Peyer's patch (tissue), 4 donors: ENCODE results near the gene SFXN1. TPM values are rescaled to one million over a fixed set of nuclear protein-coding genes. Genes with fewer than 3 reads are reported as not detected.

Experiments used
- DNase-seq, 3 donors: peaks; one replicate each; pipeline ENCODE4 v3.0.0-alpha.2; 2017 to 2019
- H3K27ac ChIP-seq, 4 donors: fragments of 200-600 bp; sonication (generic); one replicate each; pipeline ENCODE4 v1.5.1; 2016 to 2019
- H3K27me3 ChIP-seq, 2 donors: fragments of 200-600 bp; sonication (generic); one replicate each; pipeline ENCODE4 v1.5.1; 2019
- H3K36me3 ChIP-seq, 3 donors: fragments of 200-600 bp; sonication (generic); one replicate each; pipeline ENCODE4 v1.5.1; 2016 to 2019
- H3K4me1 ChIP-seq, 4 donors: fragments of 200-600 bp; sonication (generic); one replicate each; pipeline ENCODE4 v1.5.1; 2016 to 2019
- H3K4me3 ChIP-seq, 4 donors: fragments of 200-600 bp; sonication (generic); 1 replicate in 3 of 4; 2 replicates in 1 of 4; pipeline ENCODE4 v1.5.1; 2016 to 2019; ENCODE audit warnings: mild to moderate bottlenecking in 1 of 4
- H3K9me3 ChIP-seq, 4 donors: fragments of 200-600 bp; sonication (generic); one replicate each; pipeline ENCODE4 v1.5.1; 2016 to 2019; ENCODE audit warnings: mild to moderate bottlenecking in 1 of 4
- POLR2A ChIP-seq, 2 donors: fragments of 450-650 bp; IDR thresholded peaks; one replicate each; pipeline ENCODE4 v1.5.1; 2017; ENCODE audit warnings: antibody characterized with exemption in 2 of 2, mild to moderate bottlenecking in 2 of 2, moderate library complexity in 2 of 2
- total RNA-seq, 4 donors: library from RNA; depleted of rRNA; stranded (reverse); fragments of >200 nt; gene quantifications; one replicate each; pipeline ENCODE4 v1.1.0, GENCODE V29; 2016
- TF ChIP-seq, protein P1 (sequence below), 6 experiments: fragments of 450-650 bp in 4 of 6; fragments of 200-600 bp in 2 of 6; sonication (generic) in 1 of 6; IDR thresholded peaks; one replicate each; pipeline ENCODE4 v1.5.1; 2017 to 2019; ENCODE audit warnings: antibody characterized with exemption in 6 of 6, mild to moderate bottlenecking in 3 of 6, moderate library complexity in 1 of 6

The SFXN1 gene
- total RNA-seq, 4 donors from 2014 or later = 38.0 to 85.8 (median 63.5) TPM

DNA sequence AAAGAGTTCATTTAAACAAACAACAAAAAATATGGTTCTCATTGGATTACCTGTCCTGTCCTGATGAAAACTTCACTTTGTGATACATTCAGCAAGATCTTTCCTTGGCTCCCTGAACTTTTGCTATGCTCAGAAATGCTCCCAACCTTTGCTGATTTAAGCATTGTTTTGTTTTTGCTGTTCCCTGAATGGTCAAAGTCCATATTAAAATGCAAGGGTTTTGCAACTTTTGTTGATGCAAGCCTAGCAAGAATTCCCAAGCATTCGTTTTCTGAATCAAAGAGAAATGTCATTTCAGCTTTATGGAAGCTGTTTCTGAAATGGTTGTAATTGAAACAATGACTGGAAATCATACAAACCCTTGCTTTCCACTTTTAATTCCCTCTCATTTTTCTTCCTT is 3.1 kb upstream of the SFXN1 start:
- no peaks in the 10 kb centered on the region for H3K9me3 ChIP-seq
- H3K4me1 ChIP-seq = peaks cover 0 to 9% (median 3%) of the 10 kb centered on the region in 4 donors
- no peak for DNase-seq
- H3K27me3 ChIP-seq = no peaks in the 10 kb centered on the region
- no peak overlapping the region for H3K27ac ChIP-seq
- H3K36me3 ChIP-seq = no peaks in the 10 kb centered on the region
- H3K4me3 ChIP-seq = no peak overlapping the region
- TF ChIP-seq POLR2A (IDR thresholded peaks at IDR 0.05) = no peak
- TF ChIP-seq, protein P1, sequence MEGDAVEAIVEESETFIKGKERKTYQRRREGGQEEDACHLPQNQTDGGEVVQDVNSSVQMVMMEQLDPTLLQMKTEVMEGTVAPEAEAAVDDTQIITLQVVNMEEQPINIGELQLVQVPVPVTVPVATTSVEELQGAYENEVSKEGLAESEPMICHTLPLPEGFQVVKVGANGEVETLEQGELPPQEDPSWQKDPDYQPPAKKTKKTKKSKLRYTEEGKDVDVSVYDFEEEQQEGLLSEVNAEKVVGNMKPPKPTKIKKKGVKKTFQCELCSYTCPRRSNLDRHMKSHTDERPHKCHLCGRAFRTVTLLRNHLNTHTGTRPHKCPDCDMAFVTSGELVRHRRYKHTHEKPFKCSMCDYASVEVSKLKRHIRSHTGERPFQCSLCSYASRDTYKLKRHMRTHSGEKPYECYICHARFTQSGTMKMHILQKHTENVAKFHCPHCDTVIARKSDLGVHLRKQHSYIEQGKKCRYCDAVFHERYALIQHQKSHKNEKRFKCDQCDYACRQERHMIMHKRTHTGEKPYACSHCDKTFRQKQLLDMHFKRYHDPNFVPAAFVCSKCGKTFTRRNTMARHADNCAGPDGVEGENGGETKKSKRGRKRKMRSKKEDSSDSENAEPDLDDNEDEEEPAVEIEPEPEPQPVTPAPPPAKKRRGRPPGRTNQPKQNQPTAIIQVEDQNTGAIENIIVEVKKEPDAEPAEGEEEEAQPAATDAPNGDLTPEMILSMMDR (IDR thresholded peaks at IDR 0.05) = no peak

DNA sequence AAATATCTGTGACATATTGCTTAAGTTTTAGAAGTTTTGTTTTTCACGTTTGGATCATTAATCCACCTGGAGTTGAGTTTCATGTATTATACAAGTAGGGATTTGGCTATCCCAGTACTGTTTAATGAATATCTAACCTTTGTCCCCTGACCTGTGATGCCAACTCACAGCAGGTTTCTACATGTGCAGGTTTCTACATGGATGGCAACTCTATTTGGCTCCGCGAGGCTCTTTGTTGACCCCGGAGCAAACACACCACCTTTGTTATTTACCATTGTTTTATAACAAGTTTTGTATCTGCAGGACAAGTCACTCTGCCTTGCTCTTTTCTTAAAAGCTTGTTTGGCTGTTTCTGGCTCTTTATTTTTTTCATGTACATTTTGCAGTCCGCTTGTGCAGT is 920 bp upstream of the SFXN1 start:
- TF ChIP-seq, protein P1 (IDR thresholded peaks at IDR 0.05) = no peak
- no peak for TF ChIP-seq POLR2A (IDR thresholded peaks at IDR 0.05)
- Histone ChIP-seq H3K36me3 (no peaks in the 10 kb centered on the region), H3K27ac (no peak overlapping the region), H3K27me3 (no peaks in the 10 kb centered on the region), H3K4me1 (peaks cover 0 to 14% (median 3%) of the 10 kb centered on the region in 4 donors), H3K4me3 (no peak overlapping the region), H3K9me3 (no peaks in the 10 kb centered on the region)
- no peak for DNase-seq

- Histone ChIP-seq H3K9me3 (no peaks in the 10 kb centered on the region), H3K36me3 (no peaks in the 10 kb centered on the region), H3K27ac (peak overlapping the region; percentile 78 to 90 (median 86)), H3K4me1 (peaks cover 0 to 14% (median 3%) of the 10 kb centered on the region in 4 donors), H3K27me3 (no peaks in the 10 kb centered on the region), H3K4me3 (peak overlapping the region; percentile 90 to 98 (median 95))
- no peak for DNase-seq
- TF ChIP-seq POLR2A (IDR thresholded peaks at IDR 0.05) = no peak
- TF ChIP-seq, protein P1 (IDR thresholded peaks at IDR 0.05) = no peak
Observed at GRCh38 chr5:175478008-175478383, 364 bp upstream of the SFXN1 start.

DNA sequence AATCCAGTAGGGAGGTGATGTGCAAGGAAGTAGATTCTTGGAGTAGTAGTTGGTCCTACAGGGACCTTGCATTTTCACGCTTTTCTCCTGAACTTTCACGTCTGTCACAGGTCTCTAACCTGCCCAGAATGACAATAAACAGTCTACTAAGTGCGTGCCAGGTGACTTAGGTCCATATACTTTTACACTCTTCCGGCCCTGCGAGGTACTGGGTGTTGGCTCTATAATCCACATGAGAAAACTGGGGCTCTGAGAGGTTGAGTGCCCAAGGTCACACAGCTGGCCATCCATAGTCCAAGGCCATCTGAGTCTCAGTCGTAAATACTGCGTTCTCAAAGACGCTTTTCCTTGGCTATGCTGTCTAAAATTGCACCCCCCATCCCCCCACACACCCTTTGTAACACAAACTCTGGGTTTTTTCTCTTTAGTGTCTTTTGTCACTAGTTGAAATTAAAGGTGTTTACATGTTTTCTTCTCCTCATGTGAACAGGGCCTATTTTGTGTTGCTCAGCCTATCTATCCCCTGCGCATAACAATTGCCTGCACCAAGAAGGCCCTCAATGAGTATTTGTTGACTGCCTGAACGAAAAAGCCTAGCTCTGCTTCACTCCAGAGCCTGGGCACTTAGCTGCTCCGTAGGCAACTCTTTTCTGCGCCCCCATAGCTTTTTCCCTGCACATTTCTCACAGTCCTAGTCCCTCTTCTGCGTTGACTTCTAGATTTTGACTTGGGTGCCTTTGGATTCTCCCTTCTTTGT is 943 bp downstream of the SFXN1 start:
- peak in 2 of 3 donors; percentile 69 to 77 for DNase-seq
- H3K4me1 ChIP-seq = peaks cover 0 to 14% (median 3%) of the 10 kb centered on the region in 4 donors
- peak overlapping the region; percentile 78 to 90 (median 86) for H3K27ac ChIP-seq
- peaks cover 0 to 6% (median 0%) of the 10 kb centered on the region in 3 donors for H3K36me3 ChIP-seq
- peak; percentile 26 to 45 for TF ChIP-seq POLR2A (IDR thresholded peaks at IDR 0.05)
- TF ChIP-seq, protein P1 (IDR thresholded peaks at IDR 0.05) = no peak
- H3K4me3 ChIP-seq = peak overlapping the region; percentile 90 to 98 (median 95)
- no peaks in the 10 kb centered on the region for H3K27me3 ChIP-seq
- no peaks in the 10 kb centered on the region for H3K9me3 ChIP-seq

- peaks cover 0 to 14% (median 3%) of the 10 kb centered on the region in 4 donors for H3K4me1 ChIP-seq
- no peaks in the 10 kb centered on the region for H3K9me3 ChIP-seq
- H3K27me3 ChIP-seq = no peaks in the 10 kb centered on the region
- no peak overlapping the region for H3K4me3 ChIP-seq
- no peak for DNase-seq
- no peak for TF ChIP-seq POLR2A (IDR thresholded peaks at IDR 0.05)
- TF ChIP-seq, protein P1 (IDR thresholded peaks at IDR 0.05) = no peak
- H3K27ac ChIP-seq = no peak overlapping the region
- peaks cover 0 to 8% (median 0%) of the 10 kb centered on the region in 3 donors for H3K36me3 ChIP-seq
Observed at GRCh38 chr5:175483337-175483736, 5.0 kb downstream of the SFXN1 start.
